Stomach smooth muscle (tissue), 2 donors: Measurements from ENCODE around the gene ATP11C.
"Not testable (repeated sequence)": the region's sequence is repeated elsewhere in the genome, so short reads cannot be mapped to it uniquely, and the experiment has no call there.

ENCODE experiments used
- H3K27ac ChIP-seq: one replicate; pipeline ENCODE4 v1.7.0; 2013; ENCODE audit warnings: mild to moderate bottlenecking, low read length, inconsistent platforms
- H3K27me3 ChIP-seq, 2 donors: one replicate each; pipeline ENCODE4 v1.7.0; 2013; ENCODE audit warnings: low read length in 2 of 2; ENCODE audit not compliant: insufficient read depth in 2 of 2, control insufficient read depth in 1 of 2
- H3K36me3 ChIP-seq, 2 donors: one replicate each; pipeline ENCODE4 v1.7.0; 2013; ENCODE audit warnings: low read length in 2 of 2; ENCODE audit not compliant: control insufficient read depth in 2 of 2, insufficient read depth in 2 of 2
- H3K4me1 ChIP-seq: one replicate; pipeline ENCODE4 v1.7.0; 2013; ENCODE audit warnings: low read length; ENCODE audit not compliant: control insufficient read depth, insufficient read depth
- H3K4me3 ChIP-seq, 2 donors: one replicate each; pipeline ENCODE4 v1.7.0; 2013; ENCODE audit warnings: low read length in 2 of 2
- H3K9ac ChIP-seq, 2 donors: one replicate each; pipeline ENCODE4 v1.7.0; 2013; ENCODE audit warnings: low read length in 2 of 2, mild to moderate bottlenecking in 1 of 2
- H3K9me3 ChIP-seq, 2 donors: one replicate each; pipeline ENCODE4 v1.7.0; 2013; ENCODE audit warnings: low read length in 2 of 2; ENCODE audit not compliant: control insufficient read depth in 2 of 2
- donor health status: healthy.
- donor health status: Pancreatic carcinoma.

Gene ATP11C

DNA sequence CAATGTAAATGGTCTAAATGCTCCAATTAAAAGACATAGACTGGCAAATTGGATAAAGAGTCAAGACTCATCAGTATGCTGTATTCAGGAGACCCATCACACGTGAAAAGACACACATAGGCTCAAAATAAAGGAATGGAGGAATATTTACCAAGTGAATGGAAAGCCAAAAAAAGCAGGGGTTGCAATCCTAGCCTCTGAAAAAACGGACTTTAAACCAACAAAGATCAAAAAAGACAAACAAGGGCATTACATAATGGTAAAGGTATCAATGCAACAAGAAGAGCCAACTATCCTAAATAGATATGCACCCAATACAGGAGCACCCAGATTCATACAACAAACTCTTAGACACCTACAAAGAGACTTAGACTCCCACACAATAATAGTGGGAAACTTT is 28.2 kb upstream of the ATP11C start:
- not testable (repeated sequence) for H3K36me3 ChIP-seq, H3K27me3 ChIP-seq, H3K27ac ChIP-seq

DNA sequence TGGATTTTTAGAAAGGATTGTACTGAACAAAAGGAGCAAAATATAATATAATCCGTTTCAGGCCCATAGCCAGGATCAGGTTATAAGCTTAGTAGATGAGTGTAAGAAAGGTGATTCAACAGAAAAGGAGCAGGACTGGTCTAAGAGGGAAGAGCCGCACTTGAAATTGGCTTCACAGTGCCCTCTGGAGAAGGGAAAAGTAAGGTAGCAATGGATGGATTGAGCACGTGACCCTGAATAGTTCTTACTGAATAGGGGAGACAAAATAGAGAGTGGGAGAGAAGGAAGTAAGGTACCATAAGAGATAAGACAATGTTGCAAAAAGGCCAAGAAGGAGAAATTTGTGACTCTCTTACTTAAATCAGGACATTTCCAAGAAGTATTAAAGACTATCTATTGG is 16.9 kb upstream of the ATP11C start:
- H3K9me3 ChIP-seq: peaks cover 0 to 4% of the 10 kb centered on the region in 2 donors
- H3K27ac ChIP-seq: no peak overlapping the region
- H3K9ac ChIP-seq: no peak overlapping the region
- H3K4me1 ChIP-seq: no peaks in the 10 kb centered on the region
- no peaks in the 10 kb centered on the region for H3K27me3 ChIP-seq
- no peak overlapping the region for H3K4me3 ChIP-seq
- no peaks in the 10 kb centered on the region for H3K36me3 ChIP-seq

More for the DNA sequence above, 28.2 kb upstream of the ATP11C start:
- H3K9me3 ChIP-seq, H3K4me1 ChIP-seq, H3K4me3 ChIP-seq, H3K9ac ChIP-seq: not testable (repeated sequence)

DNA sequence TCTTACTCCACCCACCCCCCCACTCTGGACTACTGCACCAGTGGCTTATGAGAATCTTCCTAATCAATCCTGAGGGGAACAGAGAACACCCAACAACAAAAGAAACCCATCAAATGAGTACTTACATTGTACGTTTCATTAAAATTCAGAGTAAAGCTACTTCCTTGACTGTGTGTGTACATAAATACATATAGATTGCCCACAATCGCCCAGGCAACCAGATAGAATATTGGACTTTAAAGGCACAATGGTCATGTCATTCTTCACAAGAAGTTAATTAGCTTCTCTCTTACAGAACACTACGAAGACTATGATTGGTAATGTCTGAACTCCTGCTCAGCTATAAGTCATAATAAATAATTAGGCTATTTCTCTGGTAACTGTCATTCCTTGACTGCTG is 12.2 kb upstream of the ATP11C start:
- Histone ChIP-seq H3K4me1 (no peaks in the 10 kb centered on the region), H3K27me3 (no peaks in the 10 kb centered on the region), H3K27ac (no peak overlapping the region), H3K9me3 (no peaks in the 10 kb centered on the region), H3K9ac (no peak overlapping the region), H3K36me3 (no peaks in the 10 kb centered on the region), H3K4me3 (no peak overlapping the region)

DNA sequence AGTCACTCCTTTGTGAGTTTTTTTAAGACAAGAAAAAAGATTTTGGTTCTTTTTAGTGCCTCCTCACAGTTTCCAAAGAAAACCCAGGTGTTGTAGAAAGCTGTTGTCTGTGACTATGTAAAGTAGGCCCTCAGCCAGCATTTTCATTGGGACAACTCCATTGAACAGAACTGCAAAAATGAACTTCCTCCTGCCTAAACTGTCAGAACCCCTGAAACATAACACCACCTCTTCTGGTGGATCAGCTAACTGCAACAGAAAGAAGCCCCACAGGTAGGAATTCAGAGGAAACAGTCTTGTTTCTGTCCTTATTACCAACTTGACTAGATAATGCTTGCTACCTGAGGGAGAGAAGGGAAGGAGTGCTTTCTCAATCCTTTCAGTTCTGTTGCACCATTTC is 3.4 kb upstream of the ATP11C start:
- Histone ChIP-seq H3K4me1 (peaks cover 2% of the 10 kb centered on the region), H3K9me3 (no peaks in the 10 kb centered on the region), H3K4me3 (no peak overlapping the region), H3K9ac (no peak overlapping the region), H3K27ac (no peak overlapping the region), H3K27me3 (peaks cover 0 to 2% of the 10 kb centered on the region in 2 donors), H3K36me3 (no peaks in the 10 kb centered on the region)

DNA sequence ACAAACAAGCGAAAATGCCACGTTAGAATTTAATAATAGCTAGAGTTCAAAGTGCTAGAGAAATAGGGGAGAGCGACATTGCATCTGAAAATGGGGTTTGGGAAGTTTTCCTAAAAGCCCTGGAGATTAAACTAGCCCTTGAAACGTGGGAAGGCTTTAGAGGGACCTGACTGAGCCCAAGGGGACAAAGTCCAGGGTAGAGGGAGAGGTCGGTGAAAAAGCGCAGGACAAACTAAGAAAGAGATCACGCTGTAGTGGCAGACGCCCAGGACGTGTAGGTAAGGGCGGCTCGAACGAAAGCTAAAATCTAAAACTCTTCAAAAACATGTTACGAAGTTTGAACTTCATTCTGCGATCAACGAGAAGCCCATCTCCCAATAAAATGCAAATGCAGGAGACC is 1.1 kb upstream of the ATP11C start:
- Histone ChIP-seq H3K4me1 (peaks cover 2% of the 10 kb centered on the region), H3K36me3 (no peaks in the 10 kb centered on the region), H3K27me3 (peaks cover 0 to 3% of the 10 kb centered on the region in 2 donors), H3K27ac (peak overlapping the region; percentile 86), H3K9ac (peak overlapping the region; percentile 73 to 88), H3K9me3 (no peaks in the 10 kb centered on the region), H3K4me3 (peak overlapping the region; percentile 69 to 76)

DNA sequence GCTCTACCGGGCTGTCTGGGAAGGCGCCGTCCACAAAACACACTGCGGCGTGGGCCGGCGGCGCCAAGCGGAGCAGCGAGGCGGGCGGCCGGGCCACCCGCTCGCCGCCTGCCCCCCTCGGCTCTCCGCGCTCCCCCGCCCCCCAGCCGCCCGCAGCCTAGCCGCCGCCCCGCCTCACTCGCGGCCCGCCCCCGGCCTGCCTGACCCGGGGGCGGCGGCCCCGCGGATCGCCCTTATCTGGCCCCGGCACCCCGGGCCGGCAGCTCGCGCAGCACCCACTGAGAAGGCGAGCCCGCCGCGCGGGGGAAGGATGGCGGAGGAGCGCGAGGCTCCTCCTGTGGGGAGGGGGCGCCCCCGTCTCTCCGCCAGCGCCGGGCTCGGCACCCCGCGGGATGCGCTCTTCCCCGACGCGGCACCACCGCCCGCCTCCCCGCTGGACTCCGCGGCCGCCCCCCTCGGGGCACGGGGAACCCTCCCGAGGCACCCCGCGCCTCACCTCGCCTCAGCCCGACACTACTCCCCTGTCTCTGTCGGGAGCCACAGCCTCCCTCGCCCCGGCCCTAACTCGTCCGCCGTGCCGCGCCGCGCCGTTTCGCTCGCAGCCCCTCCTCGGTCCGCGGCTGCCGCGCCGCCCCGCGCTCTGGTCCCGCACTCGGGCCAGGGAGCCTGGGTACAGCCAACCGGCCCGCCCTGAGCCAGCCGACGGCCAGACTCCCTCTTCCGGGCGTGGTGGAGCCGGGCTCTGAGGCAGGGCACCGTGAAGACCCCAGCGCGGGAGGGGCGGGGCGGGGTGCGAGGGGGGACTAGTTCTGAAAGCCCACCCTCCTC is 566 bp downstream of the ATP11C start:
- Histone ChIP-seq H3K9me3 (no peaks in the 10 kb centered on the region), H3K9ac (peak overlapping the region; percentile 66 to 74), H3K27me3 (peaks cover 0 to 3% of the 10 kb centered on the region in 2 donors), H3K36me3 (no peaks in the 10 kb centered on the region), H3K4me1 (peaks cover 2% of the 10 kb centered on the region), H3K27ac (peak overlapping the region; percentile 86), H3K4me3 (peak overlapping the region; percentile 68 to 76)

DNA sequence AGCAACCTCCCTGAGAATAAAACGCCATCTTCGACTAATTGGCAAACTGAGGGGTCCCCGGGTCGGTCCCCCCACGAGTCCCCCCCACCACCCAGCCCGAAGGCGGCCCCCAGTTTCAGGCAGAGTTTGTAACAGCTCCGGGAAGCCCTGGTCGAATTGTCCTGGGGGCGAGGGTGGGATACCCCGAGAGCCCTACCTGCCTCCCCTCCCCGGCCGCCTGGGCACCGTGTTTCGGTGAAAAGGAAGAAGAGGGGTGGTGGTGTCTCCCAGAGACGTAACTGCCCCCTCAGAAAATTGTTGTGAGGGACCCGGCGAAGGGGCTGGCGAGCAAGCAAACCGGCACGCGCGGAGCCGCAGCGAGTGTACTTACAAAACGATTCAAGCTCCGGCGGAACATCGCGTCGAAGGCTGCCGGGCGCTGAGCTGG is 1.2 kb downstream of the ATP11C start:
- Histone ChIP-seq H3K4me3 (peak overlapping the region; percentile 68 to 76), H3K36me3 (no peaks in the 10 kb centered on the region), H3K27ac (peak overlapping the region; percentile 31), H3K9ac (peak overlapping the region; percentile 47 to 74), H3K4me1 (peaks cover 2% of the 10 kb centered on the region), H3K27me3 (peaks cover 0 to 3% of the 10 kb centered on the region in 2 donors), H3K9me3 (no peaks in the 10 kb centered on the region)

DNA sequence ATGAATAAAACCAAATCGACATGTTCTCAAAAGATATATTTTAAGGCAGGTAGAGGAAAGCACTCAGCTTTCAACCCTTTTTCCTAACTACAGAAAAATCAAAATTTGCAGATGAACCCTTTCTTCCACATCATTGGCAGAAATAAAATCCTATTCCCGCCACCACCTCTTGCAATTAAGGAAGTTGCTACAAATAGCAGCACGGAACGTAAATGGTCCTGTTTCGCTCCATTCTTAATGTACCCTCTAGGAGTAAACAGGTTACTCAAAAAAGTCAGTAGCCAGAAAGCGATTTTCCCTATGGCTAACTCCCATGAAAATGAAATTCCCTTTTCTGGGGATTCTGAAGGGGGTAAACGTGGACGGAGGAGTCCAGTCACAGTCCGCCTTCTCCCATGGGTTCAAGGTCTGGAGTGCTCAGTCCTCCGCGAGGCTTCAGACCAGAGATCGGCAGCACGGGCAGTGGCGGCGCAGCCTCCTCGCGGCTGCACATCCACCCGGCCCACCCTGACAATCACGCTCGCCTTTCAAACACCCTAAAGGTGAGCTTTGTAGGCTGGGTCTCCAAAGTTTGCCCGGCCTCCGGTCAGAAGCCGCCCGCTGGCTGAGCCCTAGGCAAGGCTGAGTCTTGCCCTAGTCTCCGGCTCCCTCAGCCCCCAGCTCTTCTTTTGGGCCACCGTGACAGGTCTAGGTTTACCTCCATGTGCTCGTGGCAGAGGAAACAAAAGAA is 1.8 kb downstream of the ATP11C start:
- Histone ChIP-seq H3K27ac (peak overlapping the region; percentile 31), H3K4me3 (peak overlapping the region; percentile 68 to 76)

DNA sequence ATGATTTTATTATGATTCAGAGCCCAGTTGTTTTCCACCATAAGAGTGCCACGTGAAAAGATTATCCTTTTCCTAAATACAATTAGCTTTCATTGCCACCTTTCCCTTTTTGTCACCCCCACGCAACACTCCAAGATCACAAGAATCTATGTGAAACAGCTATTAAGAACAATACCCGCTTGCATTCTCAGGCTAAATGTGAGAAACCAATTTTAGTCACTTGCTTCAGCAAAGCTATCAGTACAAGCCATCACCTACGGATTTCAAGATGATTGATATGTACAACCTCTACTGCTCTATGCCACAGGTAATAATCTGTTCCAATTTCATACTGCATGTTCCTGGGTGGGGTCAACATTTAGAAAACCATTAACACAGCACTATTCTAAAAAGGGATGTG is 2.5 kb downstream of the ATP11C start:
- Histone ChIP-seq H3K4me1 (peaks cover 2% of the 10 kb centered on the region), H3K36me3 (no peaks in the 10 kb centered on the region), H3K9me3 (no peaks in the 10 kb centered on the region), H3K4me3 (peak overlapping the region in 1 of 2 donors; percentile 68), H3K9ac (no peak overlapping the region), H3K27ac (no peak overlapping the region), H3K27me3 (peaks cover 0 to 3% of the 10 kb centered on the region in 2 donors)

More for the DNA sequence above, 1.8 kb downstream of the ATP11C start:
- H3K9me3 ChIP-seq: no peaks in the 10 kb centered on the region
- H3K27me3 ChIP-seq: peaks cover 0 to 3% of the 10 kb centered on the region in 2 donors
- H3K4me1 ChIP-seq: peaks cover 2% of the 10 kb centered on the region
- no peaks in the 10 kb centered on the region for H3K36me3 ChIP-seq
- peak overlapping the region; percentile 13 to 74 for H3K9ac ChIP-seq

DNA sequence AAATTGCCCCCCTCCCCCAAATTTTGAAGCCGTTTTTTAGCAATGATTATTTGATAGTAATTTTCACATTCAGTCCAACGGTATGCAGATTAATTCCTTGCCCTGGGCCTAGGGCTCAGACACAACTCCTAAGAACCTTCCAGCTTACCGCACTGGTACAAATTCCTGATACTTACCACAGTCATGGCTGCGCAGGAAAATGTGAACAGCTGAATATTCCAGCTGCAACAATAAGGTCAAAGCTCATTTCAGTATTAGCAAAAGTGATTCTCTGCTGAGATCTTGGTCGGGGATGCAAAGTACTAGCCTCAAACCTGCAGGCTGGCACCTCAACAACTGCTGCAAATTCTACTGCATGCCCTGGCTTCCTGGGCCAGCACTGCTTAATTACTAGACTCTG is 3.0 kb downstream of the ATP11C start:
- Histone ChIP-seq H3K36me3 (no peaks in the 10 kb centered on the region), H3K9ac (no peak overlapping the region), H3K9me3 (no peaks in the 10 kb centered on the region), H3K4me1 (peaks cover 2% of the 10 kb centered on the region), H3K27ac (no peak overlapping the region), H3K27me3 (peaks cover 0 to 3% of the 10 kb centered on the region in 2 donors), H3K4me3 (no peak overlapping the region)
